Inflammatory macrophage treated with lipopolysaccharide for 4 hours (primary cell): ENCODE data around the gene CS.
"Not testable (repeated sequence)": the region's sequence is repeated elsewhere in the genome, so short reads cannot be mapped to it uniquely, and the experiment has no call there.

ENCODE experiments used
- DNase-seq: peaks from one replicate; pipeline ENCODE4 v3.0.0-alpha.2; 2020

The CS gene

GRCh38 chr12:56317675-56318074 lies 17.5 kb upstream of the CS start:
- DNase-seq = no peak

DNA sequence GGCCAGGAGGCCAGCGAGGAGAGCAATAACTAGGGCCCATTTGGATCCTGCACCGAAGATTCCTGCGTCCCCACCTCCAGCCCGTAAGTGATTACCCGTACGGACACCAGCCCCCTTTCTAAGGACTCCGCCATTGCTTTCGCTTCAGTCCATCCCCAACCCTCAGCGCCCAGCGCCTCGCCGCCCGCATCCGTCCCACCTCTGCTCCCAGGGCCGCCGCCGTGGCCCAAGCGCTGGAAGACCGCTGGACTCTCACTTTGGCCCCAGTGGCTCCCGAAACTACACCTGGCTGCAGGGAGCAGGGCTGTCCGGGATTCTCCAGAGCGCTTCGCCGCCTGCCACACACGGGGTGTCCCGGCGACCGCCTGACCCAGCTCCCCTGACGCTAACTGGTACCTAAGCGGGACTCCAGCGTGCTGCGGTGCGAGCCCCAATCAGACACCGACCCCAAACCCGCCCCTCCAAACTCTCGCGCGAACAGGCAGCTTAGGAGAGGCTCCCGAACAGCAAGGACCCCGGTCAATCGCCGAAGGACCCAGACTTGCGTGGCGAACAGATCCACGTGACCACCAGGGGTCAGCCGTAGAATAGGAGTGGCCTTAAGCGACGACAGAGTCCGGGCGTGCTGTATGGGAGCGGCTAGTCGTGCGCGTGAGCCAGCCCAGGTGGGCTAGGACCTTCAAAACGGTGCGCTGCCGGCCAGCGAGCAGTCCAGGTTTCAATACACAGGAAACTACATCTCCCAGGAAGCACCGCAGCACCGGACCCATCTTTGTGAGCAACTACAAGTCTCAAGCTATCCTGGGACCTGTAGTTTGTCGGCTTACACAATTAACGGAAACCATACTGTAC lies 15.7 kb upstream of the CS start, which contains the start of gene CNPY2:
CNPY2 (minus strand) TSS at position 367 of the 852 bp plus-strand sequence. CDS start 771 bp downstream, outside the sequence.
- DNase-seq = peak; percentile 95

GRCh38 chr12:56315249-56315621 lies 15.1 kb upstream of the CS start:
- no peak for DNase-seq

GRCh38 chr12:56311003-56311402 lies 10.9 kb upstream of the CS start:
- DNase-seq = no peak

DNA sequence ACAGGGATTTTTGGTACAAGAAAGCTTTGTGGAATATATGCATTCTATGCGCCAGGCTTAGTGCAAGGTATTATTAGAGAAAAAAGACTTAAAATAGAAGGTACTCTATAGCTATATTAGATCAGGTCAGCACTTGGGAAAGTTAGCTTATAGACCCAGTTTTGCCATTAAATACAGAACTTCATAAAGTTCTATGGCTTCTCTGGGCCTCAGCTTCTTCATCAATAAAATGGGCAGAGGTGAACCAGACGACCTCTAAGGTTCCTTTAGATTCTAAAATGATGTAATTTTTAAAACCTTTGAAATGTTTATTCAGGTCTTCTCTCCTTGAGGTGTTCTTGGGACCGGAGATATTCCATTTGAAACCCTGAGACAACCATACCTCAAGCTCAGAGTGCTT lies 8.6 kb upstream of the CS start:
- no peak for DNase-seq

GRCh38 chr12:56307221-56307965 lies 7.3 kb upstream of the CS start:
- DNase-seq = no peak

GRCh38 chr12:56304872-56305590 lies 4.9 kb upstream of the CS start:
- no peak for DNase-seq

DNA sequence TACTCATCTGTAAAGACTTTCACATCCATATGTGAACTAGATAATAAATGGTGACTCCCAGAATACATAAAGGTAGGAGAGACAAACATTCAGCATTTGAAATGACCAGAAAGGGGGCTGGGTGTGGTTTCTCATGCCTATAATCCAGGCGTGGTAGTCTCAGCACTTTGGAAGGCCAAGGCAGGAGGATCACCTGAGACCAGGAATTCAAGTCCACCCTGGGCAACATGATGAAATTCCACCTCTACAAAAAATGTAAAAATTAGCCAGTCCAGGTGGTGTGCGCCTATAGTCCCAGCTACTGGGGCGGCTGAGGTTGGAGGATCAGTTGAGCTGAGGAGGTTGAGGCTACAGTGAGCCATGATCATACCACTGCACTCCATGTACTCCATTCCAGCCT lies 4.1 kb upstream of the CS start:
- no peak for DNase-seq

DNA sequence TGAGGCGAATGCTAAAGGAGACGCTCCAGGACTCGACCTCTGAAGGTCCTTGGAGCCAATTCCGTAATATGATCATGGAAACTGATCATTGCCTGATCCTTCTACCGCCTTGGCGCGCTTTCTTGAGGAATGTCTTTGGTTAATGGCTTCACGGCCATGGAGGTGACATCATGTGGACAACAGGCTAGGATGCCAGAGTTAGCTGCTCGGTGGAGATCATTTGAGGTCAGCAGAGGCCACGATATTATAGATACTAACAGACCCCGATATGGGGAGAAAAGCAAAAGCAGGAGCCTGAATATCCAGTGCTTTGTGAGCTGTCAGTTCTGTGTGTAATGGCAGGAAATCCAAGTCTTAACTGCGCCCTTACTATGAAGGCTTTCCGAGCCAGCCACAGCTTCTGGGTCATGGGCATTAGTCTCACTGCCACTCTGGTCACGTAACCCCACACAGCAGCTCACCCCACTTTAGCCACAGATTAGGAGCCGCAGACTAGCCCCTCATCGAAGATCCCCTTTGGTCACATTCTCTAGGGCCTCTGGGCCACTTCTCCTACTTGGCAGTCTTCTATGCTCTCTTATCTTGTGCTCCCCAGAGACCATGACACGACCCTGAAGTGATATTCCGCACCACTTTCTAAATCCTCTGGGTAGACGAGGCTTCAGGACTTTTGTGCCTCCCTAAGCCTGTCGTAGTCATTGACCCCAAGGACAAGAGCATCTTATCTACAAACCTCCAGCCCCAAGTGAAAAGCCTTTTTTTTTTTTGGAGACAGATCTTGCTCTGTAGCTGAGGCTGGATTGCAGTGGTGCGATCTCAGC lies 724 bp upstream of the CS start:
- DNase-seq = no peak

- peak; percentile 20 for DNase-seq
Observed at GRCh38 chr12:56299308-56299852, 750 bp downstream of the CS start.

DNA sequence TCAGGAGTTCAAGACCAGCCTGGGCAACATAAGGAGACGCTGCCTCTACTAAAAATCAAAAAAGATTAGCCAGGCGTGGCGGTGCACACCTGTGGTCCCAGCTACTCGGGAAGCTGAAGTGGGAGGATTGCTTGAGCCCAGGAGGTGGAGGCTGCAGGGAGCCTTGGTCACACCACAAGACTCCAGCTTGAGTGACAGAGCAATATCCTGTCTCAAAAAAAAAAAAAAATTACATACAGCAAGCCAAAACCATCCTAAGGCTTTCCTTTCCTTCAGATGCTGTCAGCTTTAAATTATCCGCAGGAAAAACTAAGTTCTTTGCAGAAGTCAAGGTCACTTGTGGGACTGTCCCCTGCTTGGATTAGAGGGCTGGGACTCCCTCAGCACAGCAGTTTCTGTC lies 1.3 kb downstream of the CS start:
- DNase-seq = no peak

GRCh38 chr12:56297400-56297799 lies 2.7 kb downstream of the CS start:
- DNase-seq = no peak

DNA sequence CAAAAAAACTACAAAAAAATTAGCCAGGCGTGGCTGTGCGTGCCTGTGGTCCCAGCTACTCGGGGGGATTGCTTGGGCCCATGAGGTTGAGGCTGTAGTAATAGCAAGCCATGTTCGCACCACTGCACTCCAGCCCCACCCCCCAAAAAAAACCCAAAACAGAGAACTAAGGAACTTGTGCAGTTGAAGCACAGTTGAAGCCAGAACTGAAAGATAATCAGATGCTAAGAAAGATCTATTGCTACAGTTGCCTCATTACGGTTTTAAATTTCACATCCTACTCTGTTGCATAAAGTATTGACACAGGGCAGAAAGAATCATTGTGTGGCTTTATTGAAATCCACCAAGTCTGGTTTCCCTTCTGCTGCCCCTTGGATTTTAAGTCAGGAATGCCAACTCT lies 3.8 kb downstream of the CS start:
- peak; percentile 80 for DNase-seq

- DNase-seq = no peak
Observed at GRCh38 chr12:56293795-56294194, 6.3 kb downstream of the CS start.

DNA sequence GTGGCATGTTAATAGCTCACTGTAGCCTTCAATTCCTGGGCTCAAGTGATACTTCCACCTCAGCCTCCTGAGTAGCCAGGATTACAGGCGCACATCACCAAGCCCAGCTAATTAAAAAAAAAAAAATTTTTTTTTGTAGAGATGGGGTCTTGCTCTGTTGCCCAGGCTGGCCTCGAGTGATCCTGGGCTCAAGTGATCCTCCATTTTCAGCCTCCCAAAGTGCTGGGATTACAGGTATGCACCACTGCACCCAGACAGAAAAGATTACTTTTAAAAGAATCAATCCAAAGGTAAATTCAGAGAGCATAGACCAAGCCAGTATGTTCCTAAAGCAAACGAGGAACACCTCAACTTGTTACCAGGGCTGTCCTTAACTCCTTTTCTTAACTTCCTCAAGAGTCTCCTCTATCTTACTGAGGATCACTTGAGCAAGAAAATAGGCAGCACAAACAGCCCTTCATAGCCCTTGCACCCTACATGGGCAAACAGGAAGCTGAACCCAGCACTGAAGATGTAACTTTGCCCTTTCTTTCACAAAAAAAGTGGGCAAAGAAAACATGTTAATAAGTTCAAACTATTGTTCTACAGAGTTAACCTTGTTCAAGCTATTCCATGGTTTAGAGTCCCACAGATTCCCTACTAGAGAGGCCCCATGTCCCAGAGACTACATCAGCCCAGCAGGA lies 11.3 kb downstream of the CS start:
- DNase-seq = peak; percentile 26

GRCh38 chr12:56286044-56286830 lies 13.9 kb downstream of the CS start:
- DNase-seq = no peak

DNA sequence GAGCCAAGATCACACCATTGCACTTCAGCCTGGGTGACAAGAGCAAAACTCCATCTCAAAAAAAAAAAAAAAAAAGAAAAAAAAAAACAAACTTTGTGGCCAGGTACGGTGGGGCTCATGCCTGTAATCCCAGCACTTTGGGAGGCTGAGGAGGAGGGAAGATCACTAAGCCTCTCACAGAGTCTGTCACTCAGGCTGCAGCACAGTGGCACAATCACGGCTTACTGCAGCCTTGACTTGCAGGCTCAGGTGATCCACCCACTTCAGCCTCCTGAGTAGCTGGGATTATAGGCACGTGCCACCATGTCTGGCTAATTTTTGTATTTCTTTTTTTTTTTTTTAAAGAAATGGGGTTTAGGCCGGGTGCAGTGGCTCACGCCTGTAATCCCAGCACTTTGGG lies 15.9 kb downstream of the CS start:
- DNase-seq = not testable (repeated sequence)

GRCh38 chr12:56282579-56282978 lies 17.6 kb downstream of the CS start:
- DNase-seq = no peak

DNA sequence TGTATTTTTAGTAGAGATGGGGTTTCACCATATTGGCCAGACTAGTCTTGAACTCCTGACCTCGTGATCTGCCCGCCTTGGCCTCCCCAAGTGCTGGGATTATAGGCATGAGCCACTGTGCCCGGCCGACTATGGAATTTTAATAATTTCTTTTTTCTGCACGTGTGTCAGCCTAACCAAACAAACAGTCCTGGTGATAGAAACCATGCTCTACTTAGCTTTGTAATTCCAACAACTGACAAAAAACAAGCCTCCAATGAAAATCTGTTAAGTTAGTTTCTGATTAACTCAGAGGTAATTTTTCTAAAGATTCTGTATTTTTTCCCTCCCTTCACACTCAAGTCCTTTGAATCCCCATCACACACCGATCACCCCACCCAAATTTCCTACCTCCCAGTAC lies 18.1 kb downstream of the CS start:
- no peak for DNase-seq

DNA sequence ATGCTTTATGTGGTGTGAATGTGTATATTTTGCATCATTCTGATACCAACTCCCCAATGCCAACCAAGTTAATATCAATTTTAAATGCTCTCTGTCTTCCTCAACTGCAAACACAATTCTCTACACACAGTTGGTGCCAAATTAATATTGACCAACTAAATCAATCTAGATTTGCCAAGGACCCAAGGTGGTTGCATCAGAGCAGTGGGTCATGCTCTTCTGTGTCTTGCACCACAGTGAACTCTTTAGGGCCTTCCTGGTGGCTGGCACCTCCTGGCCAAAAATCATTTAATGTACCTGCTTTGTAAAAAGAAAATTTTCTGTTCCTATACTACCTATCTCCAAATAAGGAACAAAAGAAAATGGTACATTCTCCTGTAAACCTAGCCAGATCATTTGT lies 19.3 kb downstream of the CS start:
- no peak for DNase-seq

DNA sequence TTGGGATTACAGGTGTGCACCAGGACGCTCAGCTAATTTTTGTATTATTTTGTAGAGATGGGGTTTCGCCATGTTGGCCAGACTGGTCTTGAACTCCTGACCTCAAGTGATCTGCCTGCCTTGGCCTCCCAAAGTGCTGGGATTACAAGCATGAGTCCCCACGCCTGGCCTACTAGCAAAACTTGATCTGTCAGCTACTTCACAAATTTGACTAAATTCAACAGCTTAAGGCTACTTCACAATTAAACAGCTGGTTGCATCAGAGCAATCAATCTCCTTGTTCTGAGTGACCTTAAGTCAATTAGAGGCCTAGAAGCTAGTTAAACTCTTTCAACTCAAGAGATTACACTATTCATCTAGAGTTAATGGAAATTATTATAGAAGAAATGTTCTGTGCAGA lies 21.2 kb downstream of the CS start:
- no peak for DNase-seq
